CD4-positive, alpha-beta T cell treated with Interleukin-12 subunit alpha and Interleukin-12 subunit beta, for 1 hour (primary cell): Measurements from ENCODE around the gene MET.
"Not testable (repeated sequence)": the region's sequence is repeated elsewhere in the genome, so short reads cannot be mapped to it uniquely, and the experiment has no call there.

ENCODE experiments used
- DNase-seq: peaks from one replicate; pipeline ENCODE4 v3.0.0-alpha.2; 2020

Gene MET

DNA sequence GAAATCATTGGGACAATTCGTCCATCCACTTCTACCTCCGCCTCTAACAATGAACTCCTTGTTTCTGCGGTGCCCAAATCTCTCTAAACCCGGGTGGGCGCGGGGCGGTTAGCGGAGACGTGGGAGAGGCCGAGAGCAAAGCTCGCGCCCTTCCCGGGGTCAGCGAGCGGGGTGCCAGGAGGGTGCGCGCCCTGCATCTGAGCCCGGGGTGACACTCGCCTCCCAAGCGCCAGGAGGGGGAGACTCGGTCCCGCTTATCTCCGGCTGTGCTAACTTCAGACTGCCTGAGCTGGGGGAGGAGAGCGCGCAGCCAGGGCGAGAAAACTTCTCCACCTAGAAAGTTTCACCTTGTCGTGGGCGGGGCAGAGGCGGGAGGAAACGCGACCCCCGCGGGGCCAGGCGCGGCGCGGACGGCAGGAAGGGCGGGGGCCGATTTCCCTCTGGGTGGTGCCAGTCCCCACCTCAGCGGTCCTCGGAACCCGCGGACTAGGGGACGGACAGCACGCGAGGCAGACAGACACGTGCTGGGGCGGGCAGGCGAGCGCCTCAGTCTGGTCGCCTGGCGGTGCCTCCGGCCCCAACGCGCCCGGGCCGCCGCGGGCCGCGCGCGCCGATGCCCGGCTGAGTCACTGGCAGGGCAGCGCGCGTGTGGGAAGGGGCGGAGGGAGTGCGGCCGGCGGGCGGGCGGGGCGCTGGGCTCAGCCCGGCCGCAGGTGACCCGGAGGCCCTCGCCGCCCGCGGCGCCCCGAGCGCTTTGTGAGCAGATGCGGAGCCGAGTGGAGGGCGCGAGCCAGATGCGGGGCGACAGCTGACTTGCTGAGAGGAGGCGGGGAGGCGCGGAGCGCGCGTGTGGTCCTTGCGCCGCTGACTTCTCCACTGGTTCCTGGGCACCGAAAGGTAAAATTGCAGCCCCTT, at the start of gene MET:
Gene MET, plus strand, starts transcription at position 516 of the 915 bp plus-strand sequence. CDS start 26,889 bp downstream, outside the sequence.
- DNase-seq: no peak

DNA sequence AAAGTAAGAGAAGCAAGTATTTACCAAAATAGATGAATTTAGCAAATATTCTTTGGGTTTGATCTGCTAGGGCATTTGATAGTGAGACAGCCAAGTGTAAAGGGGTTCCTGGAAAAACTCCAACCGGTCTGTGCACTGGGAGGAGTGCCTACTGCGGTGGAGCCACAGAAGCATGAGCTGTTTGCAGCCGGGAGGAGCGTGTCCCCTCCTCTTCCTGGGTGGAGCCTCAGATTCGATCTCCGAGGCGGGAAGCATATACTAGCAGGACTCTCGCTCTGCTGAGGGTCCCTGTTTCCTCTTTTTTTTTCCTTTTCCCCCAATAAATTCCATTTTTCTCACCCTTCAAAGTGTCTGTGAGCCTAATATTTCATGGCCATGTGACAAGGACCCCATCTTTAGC, 45.1 kb upstream of the MET start:
- DNase-seq: no peak

DNA sequence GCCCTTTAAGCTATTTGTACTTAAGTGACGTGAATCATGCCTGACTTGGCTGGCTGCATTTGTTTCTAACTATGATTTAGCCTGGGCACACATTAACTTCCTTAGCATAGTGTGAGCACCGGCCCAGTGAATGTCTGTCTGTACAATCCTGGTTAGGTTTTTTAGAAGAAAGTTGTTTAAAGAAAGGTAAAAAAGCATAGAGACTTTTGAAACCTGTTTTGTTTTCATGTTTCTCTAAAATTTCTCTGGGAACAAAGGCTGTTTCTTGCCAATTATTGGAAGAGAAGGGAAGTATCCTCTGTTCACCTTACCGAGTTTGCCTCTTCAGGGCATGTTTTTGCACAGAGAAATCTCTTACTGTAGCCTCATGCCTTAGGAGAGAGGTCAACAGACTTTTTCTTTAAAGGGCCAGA, 42.9 kb upstream of the MET start:
- DNase-seq: no peak

- no peak for DNase-seq
Measured at GRCh38 chr7:116630357-116630756, 41.6 kb upstream of the MET start.

DNA sequence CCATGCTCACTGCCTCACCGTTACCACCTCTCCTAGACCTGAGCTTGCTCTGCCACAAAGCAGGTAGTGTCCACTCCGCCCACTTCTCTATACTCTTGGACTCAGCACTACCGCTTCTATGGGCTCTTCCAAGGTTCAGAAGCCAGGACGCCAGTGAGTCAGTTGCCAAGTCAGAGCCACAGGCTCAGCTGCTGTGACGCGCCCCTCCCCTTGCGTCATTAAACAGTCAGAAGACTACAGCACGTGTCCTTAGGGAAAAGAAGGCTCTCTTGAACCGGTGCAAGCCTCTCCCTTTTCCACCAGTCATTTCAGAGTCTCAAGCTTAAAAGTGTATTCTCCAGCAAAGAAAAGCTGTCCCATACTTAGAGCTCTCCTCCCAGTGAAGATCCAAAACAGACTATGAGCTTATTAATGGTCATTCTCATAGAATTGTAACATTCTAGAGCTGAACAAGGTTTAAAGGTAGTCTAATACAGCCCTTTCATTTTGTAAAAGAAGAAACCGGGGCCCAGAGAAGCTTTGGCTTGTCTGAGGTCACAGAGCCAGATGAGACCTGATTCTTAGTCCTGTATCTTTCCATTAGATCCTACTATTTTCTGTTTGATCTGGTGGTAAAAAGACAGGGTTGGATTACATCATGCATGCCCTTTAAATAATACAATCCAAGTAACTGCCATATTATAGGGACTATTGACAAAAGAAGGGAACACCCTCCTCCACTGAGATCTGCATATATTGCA, 40.9 kb upstream of the MET start:
- DNase-seq: no peak

DNA sequence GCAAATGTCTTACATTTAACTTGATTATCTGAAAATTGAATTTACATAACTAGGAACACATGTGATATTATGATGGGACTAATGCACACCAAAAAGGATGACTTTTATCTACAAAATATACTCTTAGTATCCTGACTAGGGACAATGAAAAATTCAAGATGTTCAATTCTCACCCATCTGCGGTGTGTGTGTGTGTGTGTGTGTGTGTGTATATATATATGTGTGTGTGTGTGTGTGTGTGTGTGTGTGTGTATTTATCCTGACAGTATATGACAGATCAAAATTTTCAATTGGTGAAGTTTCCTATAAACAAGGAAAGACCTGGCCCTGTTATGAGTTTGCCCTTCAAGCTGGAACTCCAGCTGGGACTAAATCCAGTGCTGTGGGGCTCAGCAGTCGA, 40.3 kb upstream of the MET start:
- DNase-seq: no peak

DNA sequence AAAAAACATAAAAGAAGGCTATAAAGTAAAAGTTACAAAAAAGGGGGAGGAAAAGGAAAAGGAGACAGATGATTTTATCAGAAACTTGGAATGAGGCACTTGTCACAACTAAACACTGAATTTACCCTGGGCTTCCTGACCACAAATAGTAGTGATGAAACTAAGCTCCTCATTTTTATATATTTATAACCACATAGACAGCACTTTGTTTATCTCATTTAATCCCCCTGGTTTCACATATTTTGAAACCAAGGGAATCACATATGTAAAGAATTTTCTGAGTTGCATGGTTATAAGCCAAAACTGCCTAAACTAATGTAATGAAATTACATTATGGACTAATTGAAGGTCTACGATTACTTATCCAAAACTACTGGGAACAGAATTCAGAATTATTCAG, 39.6 kb upstream of the MET start:
- no peak for DNase-seq

DNA sequence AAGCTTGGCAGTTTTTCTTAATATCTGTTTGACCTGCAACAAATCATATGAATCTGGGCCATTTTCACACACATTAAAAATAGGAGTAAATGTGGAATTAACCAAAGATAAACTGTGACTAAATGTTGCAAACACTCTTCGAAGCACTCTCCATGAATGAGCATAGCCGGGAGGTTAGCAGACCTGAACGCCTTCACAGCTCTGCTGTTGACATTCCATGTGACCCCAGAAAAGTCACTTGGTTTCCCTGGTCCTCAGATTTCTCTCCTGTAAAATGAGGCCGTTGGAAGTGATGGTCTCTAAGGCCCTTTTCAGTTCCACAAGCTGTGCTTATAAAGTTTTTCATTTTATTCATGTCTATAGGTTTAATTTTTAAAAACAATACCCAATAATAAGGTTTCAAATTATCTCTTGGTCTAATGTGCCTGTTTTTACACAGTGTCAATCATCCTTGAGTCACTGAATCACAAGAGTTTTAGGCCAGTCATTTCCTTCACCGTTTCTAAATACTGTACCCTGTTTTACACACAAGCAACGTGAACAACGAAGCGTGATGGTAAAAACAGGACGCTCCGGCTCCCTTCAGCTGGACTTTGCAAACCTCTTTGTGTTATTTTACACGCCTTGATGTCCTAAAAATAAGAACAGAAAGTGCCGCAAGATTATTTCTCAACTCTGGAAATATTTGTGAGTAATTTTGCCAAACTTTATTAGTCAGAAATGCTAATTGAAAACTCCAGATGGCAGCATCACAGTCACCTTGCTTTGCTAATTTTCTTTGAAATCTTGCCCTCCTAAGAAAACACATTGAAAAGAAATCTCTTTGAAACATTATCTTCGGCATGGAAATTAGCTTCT, 38.6 kb upstream of the MET start:
- DNase-seq: no peak

DNA sequence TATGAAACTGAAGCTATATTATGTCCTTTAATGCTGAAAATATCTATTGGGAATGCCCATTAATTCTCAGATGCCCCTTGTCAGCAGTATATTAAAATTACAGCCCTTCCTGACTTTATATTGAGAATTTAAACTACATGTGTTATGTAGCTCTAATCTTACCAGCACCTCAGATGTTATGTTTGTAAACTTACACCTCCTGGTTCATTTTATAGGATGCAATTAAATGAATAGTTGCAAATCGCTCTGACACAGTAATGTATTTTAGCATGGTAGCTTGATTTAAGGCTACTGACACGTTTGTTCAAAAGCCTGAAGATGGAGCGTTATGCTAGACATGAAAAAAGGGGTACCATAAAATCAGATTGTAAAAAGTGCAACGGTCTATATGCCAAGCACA, 35.0 kb upstream of the MET start:
- DNase-seq: no peak

GRCh38 chr7:116638592-116638991, 33.4 kb upstream of the MET start:
- not testable (repeated sequence) for DNase-seq

GRCh38 chr7:116641551-116642153, 30.3 kb upstream of the MET start:
- no peak for DNase-seq

DNA sequence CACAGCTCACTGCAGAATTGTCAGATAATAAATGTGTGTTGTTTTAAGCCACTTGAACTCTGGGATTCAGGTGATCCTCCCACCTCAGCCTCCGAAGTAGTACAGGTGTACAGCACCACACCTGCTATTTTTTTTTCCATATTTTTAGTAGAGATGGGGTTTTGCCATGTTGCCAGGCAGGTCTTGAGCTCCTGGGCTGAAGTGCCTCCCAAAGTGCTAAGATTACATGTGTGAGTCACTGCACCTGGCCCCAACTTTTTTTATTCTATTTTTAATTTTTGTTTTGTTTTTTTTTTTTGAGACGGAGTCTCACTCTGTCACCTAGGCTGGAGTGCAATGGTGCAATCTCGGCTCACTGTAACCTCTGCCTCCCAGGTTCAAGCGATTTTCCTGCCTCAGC, 28.8 kb upstream of the MET start:
- not testable (repeated sequence) for DNase-seq

DNA sequence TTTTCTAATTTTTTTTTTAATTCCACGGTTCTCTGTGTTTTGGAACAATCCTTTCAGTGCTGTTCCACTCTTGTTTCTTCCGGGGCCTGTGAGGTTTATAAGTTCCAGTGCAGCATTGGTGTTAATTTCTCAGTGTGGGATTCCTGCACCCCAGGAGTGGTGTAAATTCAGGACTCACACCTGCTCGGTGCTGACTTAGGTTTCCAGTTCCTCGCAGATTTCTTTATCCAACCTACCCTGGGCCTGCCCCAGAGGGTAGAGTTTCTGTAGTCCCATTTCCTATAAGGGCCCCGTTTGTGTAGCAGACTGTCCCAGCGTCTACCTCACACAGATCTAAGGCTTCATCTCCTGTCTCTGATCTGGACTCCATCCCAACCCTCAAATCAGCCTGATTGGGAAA, 27.4 kb upstream of the MET start:
- DNase-seq: no peak

DNA sequence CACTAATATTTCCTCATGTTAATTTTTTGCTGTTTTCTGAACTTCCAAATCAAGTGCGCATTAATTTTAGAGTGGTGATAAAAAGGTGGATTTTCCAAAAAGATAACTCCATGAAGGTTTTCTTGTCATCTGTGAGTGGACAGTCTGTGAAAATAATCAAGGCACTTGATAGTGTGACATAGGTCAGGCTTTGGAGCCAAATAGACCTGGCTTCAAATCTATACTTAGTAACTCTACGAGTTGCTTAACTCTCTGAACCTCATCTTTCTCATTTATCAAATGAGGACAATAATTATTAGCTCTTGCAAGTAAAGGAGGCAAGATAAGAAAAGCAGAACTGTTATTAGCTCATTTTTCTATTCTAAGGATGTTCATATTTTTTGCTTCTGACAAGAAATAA, 24.7 kb upstream of the MET start:
- DNase-seq: no peak

GRCh38 chr7:116647861-116648260, 24.1 kb upstream of the MET start:
- no peak for DNase-seq

GRCh38 chr7:116650436-116650835, 21.6 kb upstream of the MET start:
- no peak for DNase-seq

DNA sequence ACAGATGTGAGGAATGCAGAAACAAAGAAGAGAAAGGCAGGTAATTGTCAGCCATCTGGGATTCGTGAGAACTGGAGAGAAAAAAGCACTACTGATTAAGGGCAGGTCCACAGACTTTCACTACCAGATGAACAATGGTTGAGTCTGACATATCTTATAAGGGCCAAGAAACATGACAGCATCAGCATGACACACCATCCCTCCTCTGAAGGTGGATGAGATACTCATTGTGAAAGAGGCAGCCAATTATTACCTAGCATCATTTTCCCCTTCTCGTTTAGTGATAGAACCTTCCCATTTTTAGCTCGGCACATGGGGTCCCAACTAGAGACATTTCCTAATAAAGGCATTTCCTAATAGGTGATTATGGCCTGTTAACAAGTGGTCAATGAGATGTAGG, 19.2 kb upstream of the MET start:
- no peak for DNase-seq

GRCh38 chr7:116653204-116653603, 18.8 kb upstream of the MET start:
- DNase-seq: no peak

GRCh38 chr7:116653646-116654045, 18.4 kb upstream of the MET start:
- DNase-seq: no peak

DNA sequence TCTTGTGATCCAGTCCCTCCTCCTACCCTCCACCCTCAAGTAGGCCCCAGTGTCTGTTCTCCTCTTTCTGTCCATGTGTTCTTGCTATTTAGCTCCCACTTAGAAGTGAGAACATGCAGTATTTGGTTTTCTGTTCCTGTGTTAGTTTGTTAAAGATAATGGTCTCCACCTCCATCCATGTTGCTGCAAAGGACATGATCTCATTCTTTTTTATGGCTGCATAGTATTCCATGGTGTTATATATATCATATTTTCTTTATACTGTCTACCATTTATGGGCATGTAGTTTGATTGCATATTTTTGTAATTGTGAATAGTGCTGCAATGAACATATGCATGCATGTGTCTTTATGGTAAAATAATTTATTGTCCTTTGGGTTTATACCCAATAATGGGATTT, 12.7 kb upstream of the MET start:
- DNase-seq: not testable (repeated sequence)

GRCh38 chr7:116661865-116662264, 10.1 kb upstream of the MET start:
- no peak for DNase-seq

- no peak for DNase-seq
Measured at GRCh38 chr7:116663744-116664143, 8.3 kb upstream of the MET start.
